H9 (cell line): ENCODE results near the gene CTIF. TPM values are rescaled to one million over a fixed set of nuclear protein-coding genes. Genes with fewer than 3 reads are reported as not detected.

Source experiments
- DNase-seq: peaks from one replicate; pipeline ENCODE4 v3.0.0-alpha.2; 2017
- H2AFZ ChIP-seq: one replicate; pipeline ENCODE4 v1.6.1; 2013; ENCODE audit warnings: mild to moderate bottlenecking, low read length, control low read depth, moderate library complexity
- H2AK5ac ChIP-seq: 2 replicates; pipeline ENCODE4 v1.6.1; 2013; ENCODE audit warnings: low read length, control low read depth, mixed read lengths; ENCODE audit not compliant: insufficient read length
- H2BK120ac ChIP-seq: one replicate; pipeline ENCODE4 v1.6.1; 2013; ENCODE audit warnings: low read depth, mild to moderate bottlenecking, low read length, control low read depth, inconsistent platforms; ENCODE audit not compliant: poor library complexity, severe bottlenecking
- H2BK12ac ChIP-seq: 2 replicates; pipeline ENCODE4 v1.6.1; 2013; ENCODE audit warnings: low read length, control low read depth, mixed read lengths, low read depth; ENCODE audit not compliant: insufficient read length
- H2BK15ac ChIP-seq: 2 replicates; pipeline ENCODE4 v1.6.1; 2013; ENCODE audit warnings: low read depth, low read length, control low read depth
- H2BK20ac ChIP-seq: one replicate; pipeline ENCODE4 v1.6.1; 2013; ENCODE audit warnings: low read depth, mild to moderate bottlenecking, low read length, control low read depth, inconsistent platforms; ENCODE audit not compliant: poor library complexity, severe bottlenecking
- H2BK5ac ChIP-seq: 2 replicates; pipeline ENCODE4 v1.6.1; 2013; ENCODE audit warnings: low read length, control low read depth, mixed read lengths; ENCODE audit not compliant: insufficient read length
- H3K14ac ChIP-seq: 2 replicates; pipeline ENCODE4 v1.6.1; 2013; ENCODE audit warnings: low read length, control low read depth; ENCODE audit not compliant: insufficient read depth
- H3K18ac ChIP-seq: 2 replicates; pipeline ENCODE4 v1.6.1; 2013; ENCODE audit warnings: low read depth, mild to moderate bottlenecking, mixed read lengths, low read length, control low read depth; ENCODE audit not compliant: insufficient read length
- H3K23ac ChIP-seq: 2 replicates; pipeline ENCODE4 v1.6.1; 2013; ENCODE audit warnings: low read length, control low read depth, mixed read lengths, low read depth; ENCODE audit not compliant: insufficient read length
- H3K23me2 ChIP-seq: 2 replicates; pipeline ENCODE4 v1.6.1; 2013; ENCODE audit warnings: low read depth, mild to moderate bottlenecking, mixed read lengths, low read length, control low read depth; ENCODE audit not compliant: insufficient read length, poor library complexity, severe bottlenecking
- H3K27ac ChIP-seq: 2 replicates; pipeline ENCODE4 v1.5.1; 2013; ENCODE audit warnings: low read length, control low read depth, mixed read lengths, low read depth; ENCODE audit not compliant: insufficient read length
- H3K27me3 ChIP-seq: 2 replicates; pipeline ENCODE4 v1.6.1; 2013; ENCODE audit warnings: low read length, control low read depth, inconsistent platforms; ENCODE audit not compliant: insufficient read depth
- H3K4ac ChIP-seq: 2 replicates; pipeline ENCODE4 v1.6.1; 2013; ENCODE audit warnings: low read depth, mild to moderate bottlenecking, control low read depth, inconsistent platforms, low read length, moderate library complexity
- H3K4me1 ChIP-seq: 2 replicates; pipeline ENCODE4 v1.6.1; 2013; ENCODE audit warnings: low read length, control low read depth, inconsistent platforms; ENCODE audit not compliant: insufficient read depth
- H3K4me2 ChIP-seq: 2 replicates; pipeline ENCODE4 v1.6.1; 2013; ENCODE audit warnings: low read length, control low read depth, mixed read lengths; ENCODE audit not compliant: insufficient read length, insufficient read depth
- H3K56ac ChIP-seq: 2 replicates; pipeline ENCODE4 v1.6.1; 2013; ENCODE audit warnings: low read depth, mild to moderate bottlenecking, mixed read lengths, low read length, control low read depth; ENCODE audit not compliant: insufficient read length
- H3K79me1 ChIP-seq: 2 replicates; pipeline ENCODE4 v1.6.1; 2013; ENCODE audit warnings: low read depth, mild to moderate bottlenecking, moderate library complexity, low read length, control low read depth, inconsistent platforms; ENCODE audit not compliant: insufficient read depth, poor library complexity, severe bottlenecking
- H3K79me2 ChIP-seq: 2 replicates; pipeline ENCODE4 v1.6.1; 2013; ENCODE audit warnings: low read length, control low read depth, inconsistent platforms; ENCODE audit not compliant: insufficient read depth
- H3K9ac ChIP-seq: 2 replicates; pipeline ENCODE4 v1.6.1; 2013; ENCODE audit warnings: low read length, control low read depth, mixed read lengths; ENCODE audit not compliant: insufficient read length; ENCODE audit errors: extremely low read depth
- H3K9me3 ChIP-seq: one replicate; pipeline ENCODE4 v1.6.1; 2013; ENCODE audit warnings: low read depth, low read length, inconsistent platforms; ENCODE audit not compliant: control insufficient read depth
- H3T11ph ChIP-seq: one replicate; pipeline ENCODE4 v1.6.1; 2013; ENCODE audit warnings: mild to moderate bottlenecking, low read length, control low read depth, inconsistent platforms
- H4K20me1 ChIP-seq: one replicate; pipeline ENCODE4 v1.6.1; 2013; ENCODE audit not compliant: control insufficient read depth, insufficient read length, insufficient read depth
- H4K5ac ChIP-seq: 2 replicates; pipeline ENCODE4 v1.6.1; 2013; ENCODE audit warnings: low read depth, mild to moderate bottlenecking, mixed read lengths, low read length, control low read depth; ENCODE audit not compliant: insufficient read length
- H4K8ac ChIP-seq: replicated peaks from 2 replicates; pipeline ENCODE4 v1.6.1; 2013; ENCODE audit warnings: low read length, control low read depth, mixed read lengths, low read depth; ENCODE audit not compliant: insufficient read length
- H4K91ac ChIP-seq: 2 replicates; pipeline ENCODE4 v1.6.1; 2013; ENCODE audit warnings: low read depth, mild to moderate bottlenecking, moderate library complexity, mixed read lengths, low read length, control low read depth; ENCODE audit not compliant: insufficient read length
- H3K27ac Mint-ChIP-seq, 3 experiments: 2 replicates in 2 of 3; 3 replicates in 1 of 3; pipeline ENCODE4 v1.8.0; 2020 to 2021; ENCODE audit warnings: mixed read lengths in 3 of 3, mild to moderate bottlenecking in 1 of 3, moderate library complexity in 1 of 3
- H3K27me3 Mint-ChIP-seq: 2 replicates; pipeline ENCODE4 v1.8.0; 2021; ENCODE audit warnings: low read depth, mild to moderate bottlenecking, moderate library complexity, mixed read lengths
- H3K36me3 Mint-ChIP-seq, 3 experiments: 2 replicates in 2 of 3; 3 replicates in 1 of 3; pipeline ENCODE4 v1.8.0; 2020 to 2021; ENCODE audit warnings: low read depth in 3 of 3, mixed read lengths in 3 of 3; ENCODE audit not compliant: insufficient read depth in 1 of 3
- H3K4me1 Mint-ChIP-seq, 2 experiments: 2 replicates each; pipeline ENCODE4 v1.8.0; 2020; ENCODE audit warnings: mixed read lengths in 2 of 2
- H3K4me3 Mint-ChIP-seq, 2 experiments: 2 replicates in 1 of 2; 3 replicates in 1 of 2; pipeline ENCODE4 v1.8.0; 2020 to 2021; ENCODE audit warnings: mild to moderate bottlenecking in 2 of 2, mixed read lengths in 2 of 2, moderate library complexity in 1 of 2
- H3K9me3 Mint-ChIP-seq, 2 experiments: 2 replicates in 1 of 2; 3 replicates in 1 of 2; pipeline ENCODE4 v1.8.0; 2020; ENCODE audit warnings: mild to moderate bottlenecking in 2 of 2, mixed read lengths in 2 of 2, moderate library complexity in 1 of 2
- WGBS: extraction: QIAGEN DNeasy Blood & Tissue Kit; methylation state at CpG from one replicate; pipeline ENCODE4 v1.1.7; 2013; ENCODE audit warnings: missing lambda C conversion rate, low lambda C conversion rate, mixed read lengths; ENCODE audit not compliant: insufficient read length; ENCODE audit errors: extremely low coverage; 5-methylcytosine and 5-hydroxymethylcytosine counted together
- total RNA-seq: library from RNA; stranded (reverse); gene quantifications from 2 replicates; pipeline ENCODE4 v1.2.1, GENCODE V29; 2021
- TF ChIP-seq, protein P1 (sequence below): fragments of 200-600 bp; sonication (generic); conservative IDR thresholded peaks from 3 replicates; pipeline ENCODE4 v1.8.0; 2021; ENCODE audit warnings: antibody characterized with exemption, mild to moderate bottlenecking

CTIF gene
- total RNA-seq, 1 experiment from 2014 or later: 15.8 TPM

DNA sequence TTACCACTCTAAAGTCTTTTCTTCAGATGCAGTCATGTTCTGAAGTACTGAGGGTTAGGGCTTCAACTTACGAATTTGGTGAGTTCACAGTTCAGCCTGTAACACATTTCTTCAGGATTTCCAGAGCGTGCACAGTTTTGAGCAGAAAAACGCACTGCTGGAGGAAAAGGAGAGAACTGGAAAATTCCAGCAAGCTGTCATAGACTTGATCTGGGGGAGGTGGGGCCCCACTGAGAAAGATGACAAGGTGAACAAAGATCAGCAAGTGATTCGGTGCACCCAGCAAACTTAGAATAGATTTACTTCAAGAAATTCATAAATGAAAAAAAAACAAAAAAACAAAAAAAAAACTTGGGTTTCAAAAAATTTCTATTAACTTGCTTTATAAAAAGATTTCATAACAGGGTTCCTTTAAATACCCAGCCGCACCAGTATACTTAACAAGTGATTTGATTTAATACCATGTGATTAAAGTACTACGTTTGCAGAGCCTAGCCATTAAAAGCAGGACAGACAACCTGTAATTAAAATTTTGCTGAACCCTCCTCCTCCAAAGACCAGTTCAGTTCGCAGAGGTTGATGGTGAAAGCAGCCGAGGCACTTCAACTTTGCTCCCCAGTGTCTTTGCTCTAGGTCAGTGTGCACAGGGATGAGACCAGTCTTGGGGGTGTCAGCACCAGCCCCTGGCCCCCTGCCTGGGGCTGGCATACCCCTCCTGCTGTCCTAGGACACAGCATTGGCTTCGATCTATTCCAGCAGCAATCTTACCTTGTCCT lies 30.5 kb downstream of the CTIF start:
- Histone ChIP-seq H3K14ac (no peak overlapping the region), H2BK20ac (no peak overlapping the region), H4K8ac (no peak overlapping the region), H3K9me3 (no peaks in the 10 kb centered on the region), H2AK5ac (no peak overlapping the region), H3K18ac (no peak overlapping the region), H3K27ac (no peak overlapping the region), H2BK15ac (no peak overlapping the region), H3K79me1 (no peaks in the 10 kb centered on the region), H2BK120ac (no peak overlapping the region), H3K4ac (no peak overlapping the region), H3K9ac (no peak overlapping the region), H3K4me1 (no peaks in the 10 kb centered on the region; the same call in 1 of the 2 replicates), H3K79me2 (no peaks in the 10 kb centered on the region), H4K91ac (no peak overlapping the region), H3K4me2 (no peak overlapping the region), H2BK5ac (no peak overlapping the region), H2BK12ac (no peak overlapping the region), H4K20me1 (no peaks in the 10 kb centered on the region), H3K23ac (no peak overlapping the region), H3K27me3 (no peaks in the 10 kb centered on the region), H4K5ac (no peak overlapping the region), H3T11ph (no peak overlapping the region), H3K23me2 (no peaks in the 10 kb centered on the region), H3K56ac (no peak overlapping the region), H2AFZ (no peak overlapping the region)
- TF ChIP-seq, protein P1, sequence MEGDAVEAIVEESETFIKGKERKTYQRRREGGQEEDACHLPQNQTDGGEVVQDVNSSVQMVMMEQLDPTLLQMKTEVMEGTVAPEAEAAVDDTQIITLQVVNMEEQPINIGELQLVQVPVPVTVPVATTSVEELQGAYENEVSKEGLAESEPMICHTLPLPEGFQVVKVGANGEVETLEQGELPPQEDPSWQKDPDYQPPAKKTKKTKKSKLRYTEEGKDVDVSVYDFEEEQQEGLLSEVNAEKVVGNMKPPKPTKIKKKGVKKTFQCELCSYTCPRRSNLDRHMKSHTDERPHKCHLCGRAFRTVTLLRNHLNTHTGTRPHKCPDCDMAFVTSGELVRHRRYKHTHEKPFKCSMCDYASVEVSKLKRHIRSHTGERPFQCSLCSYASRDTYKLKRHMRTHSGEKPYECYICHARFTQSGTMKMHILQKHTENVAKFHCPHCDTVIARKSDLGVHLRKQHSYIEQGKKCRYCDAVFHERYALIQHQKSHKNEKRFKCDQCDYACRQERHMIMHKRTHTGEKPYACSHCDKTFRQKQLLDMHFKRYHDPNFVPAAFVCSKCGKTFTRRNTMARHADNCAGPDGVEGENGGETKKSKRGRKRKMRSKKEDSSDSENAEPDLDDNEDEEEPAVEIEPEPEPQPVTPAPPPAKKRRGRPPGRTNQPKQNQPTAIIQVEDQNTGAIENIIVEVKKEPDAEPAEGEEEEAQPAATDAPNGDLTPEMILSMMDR: no peak
- peaks cover 13% of the 10 kb centered on the region in 2 experiments; a peak in 4 of 5 replicates for H3K9me3 Mint-ChIP-seq
- H3K27ac Mint-ChIP-seq: no peak overlapping the region
- no peak for DNase-seq
- WGBS: no CpG with 5 or more reads among the region's 9 CpGs
- no peaks in the 10 kb centered on the region; the same call in 1 of the 2 replicates for H3K27me3 Mint-ChIP-seq
- H3K4me3 Mint-ChIP-seq: no peak overlapping the region
- peaks cover 24 to 26% of the 10 kb centered on the region in 2 experiments for H3K4me1 Mint-ChIP-seq
- H3K36me3 Mint-ChIP-seq: peaks cover 9 to 13% (median 12%) of the 10 kb centered on the region in 3 experiments
